ENCODE data around the gene PLCB3. TPM values are rescaled to one million over a fixed set of nuclear protein-coding genes. Genes with fewer than 3 reads are reported as not detected.
A peak's percentile ranks its signal among the peaks of the same experiment; 100 is the strongest.

PLCB3 gene
- total and polyA plus RNA-seq, 2 of the 13 experiments (the other 11 are each of a cell fraction or from before 2014, with no cell fraction given), result 7.5 to 13.8 TPM

- TF ChIP-seq IRF1 (CRISPR knock-in tag; IDR thresholded peaks at IDR 0.05; ENCODE audit: low read depth), result no peak
- no peak for TF ChIP-seq ZNF784 (CRISPR knock-in tag; IDR thresholded peaks at IDR 0.05; ENCODE audit: borderline replicate concordance)
- TF ChIP-seq MYPOP (CRISPR knock-in tag; IDR thresholded peaks at IDR 0.05), result no peak
- no peak for TF ChIP-seq THAP8 (CRISPR knock-in tag; IDR thresholded peaks at IDR 0.05; ENCODE audit: borderline replicate concordance)
- TF ChIP-seq CEBPZ (IDR thresholded peaks at IDR 0.05; ENCODE audit: low read length), result no peak
- TF ChIP-seq NFKBIZ (CRISPR knock-in tag; IDR thresholded peaks at IDR 0.05), result no peak
- TF ChIP-seq ZNF780A (CRISPR knock-in tag; IDR thresholded peaks at IDR 0.05), result no peak
- no peak for TF ChIP-seq HOXA9 (CRISPR knock-in tag; IDR thresholded peaks at IDR 0.05; ENCODE audit: borderline replicate concordance)
- no peak for TF ChIP-seq FOXJ3 (CRISPR knock-in tag; IDR thresholded peaks at IDR 0.05; ENCODE audit: borderline replicate concordance)
- no peak for TF ChIP-seq KLF11 (CRISPR knock-in tag; IDR thresholded peaks at IDR 0.05)
- no peak for TF ChIP-seq TIGD3 (CRISPR knock-in tag; IDR thresholded peaks at IDR 0.05; ENCODE audit: borderline replicate concordance)
- TF ChIP-seq HOXA5 (CRISPR knock-in tag; IDR thresholded peaks at IDR 0.05), result no peak
- TF ChIP-seq KMT2A (CRISPR knock-in tag; IDR thresholded peaks at IDR 0.05), result no peak
- 0 out of 4 replicates have a peak, but pooled peaks of 1 of the 2 experiments have one; percentile 28 for TF ChIP-seq HMGXB4 (CRISPR knock-in tag; IDR thresholded peaks at IDR 0.05; ENCODE audit: borderline replicate concordance in 1 of 2, low read depth in 1 of 2)
- TF ChIP-seq GRHL1 (CRISPR knock-in tag; conservative IDR thresholded peaks at IDR 0.05), result no peak
Measured at GRCh38 chr11:64234647-64235379, 16.5 kb upstream of the PLCB3 start (continued).
